Common myeloid progenitor, CD34-positive (primary cell): ENCODE data around the gene SLC6A9.

Experiments
- CTCF ChIA-PET: fragments of 350-600 bp; sonication (Branson Sonifier 250); formaldehyde crosslinking; loops from one replicate; lab custom pipeline; 2021; ENCODE audit warnings: antibody characterized with exemption; lab: Charles Lee
- POLR2A ChIA-PET: fragments of 350-600 bp; sonication (Branson Sonifier 250); formaldehyde crosslinking; loops from one replicate; lab custom pipeline; 2021; ENCODE audit warnings: antibody characterized with exemption; lab: Charles Lee
- DNase-seq, 3 donors: peaks; one replicate each; pipeline versions ENCODE4 v3.0.0 to v3.0.0-alpha.2; 2013
- H3K27ac ChIP-seq, 2 experiments: 1 replicate in 1 of 2; 2 replicates in 1 of 2; pipeline ENCODE4 v1.7.0; 2013; ENCODE audit warnings: inconsistent platforms in 2 of 2, low read length in 2 of 2, mild to moderate bottlenecking in 2 of 2, low read depth in 1 of 2, moderate library complexity in 1 of 2; ENCODE audit not compliant: severe bottlenecking in 2 of 2, insufficient read depth in 1 of 2, poor library complexity in 1 of 2
- H3K27me3 ChIP-seq, 5 experiments: replicated peaks in 2 of 5; 1 replicate in 3 of 5; 2 replicates in 2 of 5; pipeline versions ENCODE4 v1.6.1 to v1.7.0; 2013; ENCODE audit warnings: low read length in 4 of 5, mild to moderate bottlenecking in 2 of 5, moderate library complexity in 2 of 5, inconsistent platforms in 1 of 5; ENCODE audit not compliant: insufficient read depth in 5 of 5, control insufficient read depth in 4 of 5
- H3K36me3 ChIP-seq, 4 experiments: 1 replicate in 2 of 4; 2 replicates in 2 of 4; pipeline versions ENCODE4 v1.6.1 to v1.7.0; 2013; ENCODE audit warnings: low read length in 3 of 4, control low read depth in 1 of 4, mild to moderate bottlenecking in 1 of 4; ENCODE audit not compliant: control insufficient read depth in 4 of 4, insufficient read depth in 4 of 4
- H3K4me1 ChIP-seq, 4 experiments: 1 replicate in 3 of 4; 2 replicates in 1 of 4; pipeline versions ENCODE4 v1.6.1 to v1.7.1; 2013; ENCODE audit warnings: low read length in 3 of 4, mild to moderate bottlenecking in 3 of 4, control low read depth in 1 of 4, inconsistent platforms in 1 of 4, moderate library complexity in 1 of 4; ENCODE audit not compliant: control insufficient read depth in 4 of 4, insufficient read depth in 4 of 4; ENCODE audit errors: control extremely low read depth in 1 of 4
- H3K4me3 ChIP-seq, 7 experiments: 1 replicate in 4 of 7; 2 replicates in 3 of 7; pipeline versions ENCODE4 v1.5.1 to v1.7.0; 2013; ENCODE audit warnings: mild to moderate bottlenecking in 7 of 7, low read length in 6 of 7, moderate library complexity in 6 of 7, inconsistent platforms in 2 of 7, low read depth in 2 of 7, control low read depth in 1 of 7; ENCODE audit not compliant: insufficient read depth in 4 of 7, control insufficient read depth in 1 of 7; ENCODE audit errors: extremely low read depth in 1 of 7
- H3K9me3 ChIP-seq, 5 experiments: 1 replicate in 4 of 5; 2 replicates in 1 of 5; pipeline versions ENCODE4 v1.6.1 to v1.7.1; 2013; ENCODE audit warnings: low read length in 4 of 5, mild to moderate bottlenecking in 2 of 5, inconsistent platforms in 1 of 5, low read depth in 1 of 5, moderate library complexity in 1 of 5; ENCODE audit not compliant: control insufficient read depth in 4 of 5, insufficient read depth in 2 of 5; ENCODE audit errors: control extremely low read depth in 1 of 5
- WGBS: methylation state at CpG from one replicate; pipeline ENCODE4 v1.1.5; 2013; ENCODE audit not compliant: insufficient coverage; 5-methylcytosine and 5-hydroxymethylcytosine counted together

SLC6A9 gene

DNA sequence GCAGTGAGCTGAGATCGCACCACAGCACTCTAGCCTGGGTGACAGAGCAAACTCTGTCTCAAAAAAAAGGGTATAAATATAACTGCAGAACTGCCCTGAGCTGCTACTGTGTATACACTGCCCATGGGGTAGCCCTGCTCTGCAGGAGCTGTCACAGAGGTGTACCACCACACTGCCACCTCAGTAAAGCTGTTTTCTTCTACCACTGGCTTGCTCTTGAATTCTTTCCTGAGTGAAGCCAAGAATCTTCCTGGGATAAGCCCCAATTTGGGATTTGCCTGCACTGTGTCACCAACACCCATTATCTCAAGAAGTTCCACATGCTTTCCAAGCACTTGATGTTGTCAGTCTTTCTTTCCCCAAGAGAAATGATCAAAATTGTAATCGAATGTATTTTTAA lies 30.6 kb upstream of the SLC6A9 start:
- DNase-seq: no peak
- Histone ChIP-seq H3K36me3 (no peaks in the 10 kb centered on the region), H3K27me3 (no peaks in the 10 kb centered on the region), H3K4me1 (peaks cover 0 to 3% (median 0%) of the 10 kb centered on the region in 4 experiments), H3K4me3 (no peak overlapping the region), H3K9me3 (no peaks in the 10 kb centered on the region), H3K27ac (no peak overlapping the region)
- POLR2A ChIA-PET: no interaction called here
- CTCF ChIA-PET: interaction anchor here (1.5 kb wide), 2 partner anchors 14 to 26 kb away, joined by 3 read pairs; no protein-coding TSS in a partner anchor
- 100% methylated on average over 1 of the region's 2 CpGs for WGBS

GRCh38 chr1:44060830-44061267 lies 29.6 kb upstream of the SLC6A9 start:
- WGBS: 100% methylated on average over 1 of the region's 4 CpGs
- Histone ChIP-seq H3K4me3 (no peak overlapping the region), H3K9me3 (no peaks in the 10 kb centered on the region), H3K4me1 (peaks cover 0 to 3% (median 0%) of the 10 kb centered on the region in 4 experiments), H3K36me3 (no peaks in the 10 kb centered on the region), H3K27me3 (no peaks in the 10 kb centered on the region), H3K27ac (no peak overlapping the region)
- CTCF ChIA-PET: interaction anchor here (1.1 to 1.5 kb wide), 2 partner anchors 25 to 27 kb away, joined by 3 read pairs; no protein-coding TSS in a partner anchor
- POLR2A ChIA-PET: interaction anchor here (0.7 kb wide), 1 partner anchor 23 kb away, joined by 3 read pairs; no protein-coding TSS in a partner anchor
- no peak for DNase-seq

GRCh38 chr1:44059664-44060355 lies 28.5 kb upstream of the SLC6A9 start:
- ChIA-PET CTCF (interaction anchor here (1.1 to 1.5 kb wide), 2 partner anchors 23 to 28 kb away, joined by 3 read pairs; no protein-coding TSS in a partner anchor), POLR2A (no interaction called here)
- no peak overlapping the region for H3K27ac ChIP-seq
- H3K4me3 ChIP-seq: no peak overlapping the region
- H3K27me3 ChIP-seq: no peaks in the 10 kb centered on the region
- H3K4me1 ChIP-seq: peaks cover 0 to 3% (median 0%) of the 10 kb centered on the region in 4 experiments
- no peak for DNase-seq
- H3K9me3 ChIP-seq: no peaks in the 10 kb centered on the region
- WGBS: 100% methylated on average over 5 of the region's 5 CpGs
- no peaks in the 10 kb centered on the region for H3K36me3 ChIP-seq

DNA sequence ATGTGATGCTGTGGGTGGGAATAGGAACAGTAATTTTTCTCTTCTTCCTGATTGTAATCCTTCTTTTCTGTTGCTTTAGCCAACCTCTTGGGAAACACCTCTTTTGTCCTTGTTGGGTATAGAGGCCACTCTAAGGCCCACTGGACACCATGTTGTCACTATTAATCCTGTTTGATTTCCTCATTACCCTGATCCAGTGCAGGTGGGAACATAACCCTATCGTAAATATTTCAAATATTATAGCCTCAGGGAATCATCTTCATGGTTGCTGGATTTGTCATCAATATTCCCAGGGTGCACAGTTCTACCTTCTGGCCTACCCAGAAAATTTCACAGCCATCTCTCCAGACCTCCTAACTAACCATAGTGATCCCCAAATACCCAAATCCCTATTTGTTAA lies 27.9 kb upstream of the SLC6A9 start:
- CTCF ChIA-PET: no interaction called here
- no peak for DNase-seq
- no peaks in the 10 kb centered on the region for H3K36me3 ChIP-seq
- no peak overlapping the region for H3K4me3 ChIP-seq
- peaks cover 0 to 3% (median 0%) of the 10 kb centered on the region in 4 experiments for H3K4me1 ChIP-seq
- no peak overlapping the region for H3K27ac ChIP-seq
- WGBS: 100% methylated on average over 1 of the region's 1 CpG
- H3K9me3 ChIP-seq: no peaks in the 10 kb centered on the region
- no peaks in the 10 kb centered on the region for H3K27me3 ChIP-seq
- POLR2A ChIA-PET: no interaction called here

DNA sequence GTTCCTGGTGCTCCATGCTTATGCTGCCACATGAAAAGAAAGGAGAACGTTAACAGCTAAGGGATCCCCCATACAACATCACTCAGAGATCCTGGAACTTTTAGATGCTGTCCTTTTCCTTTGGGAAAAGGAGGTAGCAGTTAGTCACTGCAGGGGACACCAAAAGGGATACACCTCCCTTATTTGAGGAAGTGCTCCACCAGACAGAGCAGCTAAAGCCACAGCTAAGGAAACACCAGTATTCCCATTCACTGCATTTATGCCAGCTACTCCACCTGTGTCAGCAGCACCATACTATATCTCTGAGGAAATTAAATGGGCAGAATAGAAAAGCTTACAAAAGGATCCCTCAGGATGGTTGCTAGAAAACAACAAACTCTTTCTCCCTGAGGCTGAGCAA lies 26.0 kb upstream of the SLC6A9 start:
- DNase-seq: no peak
- Histone ChIP-seq H3K27me3 (no peaks in the 10 kb centered on the region), H3K9me3 (no peaks in the 10 kb centered on the region), H3K36me3 (no peaks in the 10 kb centered on the region), H3K4me3 (no peak overlapping the region), H3K4me1 (peaks cover 0 to 3% (median 0%) of the 10 kb centered on the region in 4 experiments), H3K27ac (no peak overlapping the region)
- POLR2A ChIA-PET: interaction anchor here (1.1 kb wide), 1 partner anchor 9 kb away, joined by 3 read pairs; no protein-coding TSS in a partner anchor
- WGBS: 100% methylated on average over 1 of the region's 1 CpG
- CTCF ChIA-PET: interaction anchor here (0.8 to 2.5 kb wide), 7 partner anchors 9 to 52 kb away, joined by 3 to 21 read pairs (median 4); no protein-coding TSS in a partner anchor

- ChIA-PET POLR2A (no interaction called here), CTCF (interaction anchor here (1.3 kb wide), 1 partner anchor 12 kb away, joined by 3 read pairs; no protein-coding TSS in a partner anchor)
- Histone ChIP-seq H3K36me3 (no peaks in the 10 kb centered on the region), H3K9me3 (no peaks in the 10 kb centered on the region), H3K27me3 (no peaks in the 10 kb centered on the region), H3K4me3 (no peak overlapping the region), H3K27ac (no peak overlapping the region), H3K4me1 (peaks cover 0 to 13% (median 7%) of the 10 kb centered on the region in 4 experiments)
- DNase-seq: no peak
- WGBS: no CpG with 5 or more reads among the region's 2 CpGs
Measured at GRCh38 chr1:44053394-44053793, 22.1 kb upstream of the SLC6A9 start.

- H3K9me3 ChIP-seq: no peaks in the 10 kb centered on the region
- no peaks in the 10 kb centered on the region for H3K27me3 ChIP-seq
- no peaks in the 10 kb centered on the region for H3K36me3 ChIP-seq
- H3K4me1 ChIP-seq: peaks cover 5 to 29% (median 20%) of the 10 kb centered on the region in 4 experiments
- POLR2A ChIA-PET: no interaction called here
- DNase-seq: no peak
- H3K4me3 ChIP-seq: no peak overlapping the region
- no peak overlapping the region for H3K27ac ChIP-seq
- 85% methylated on average over 2 of the region's 3 CpGs for WGBS
- CTCF ChIA-PET: interaction anchor here (1.2 to 10.9 kb wide), 4 partner anchors 14 to 167 kb away, joined by 3 to 93 read pairs (median 50); no protein-coding TSS in a partner anchor
Measured at GRCh38 chr1:44050261-44050660, 19.0 kb upstream of the SLC6A9 start.
